ENCODE results near the gene BCL11A.

BCL11A gene

DNA sequence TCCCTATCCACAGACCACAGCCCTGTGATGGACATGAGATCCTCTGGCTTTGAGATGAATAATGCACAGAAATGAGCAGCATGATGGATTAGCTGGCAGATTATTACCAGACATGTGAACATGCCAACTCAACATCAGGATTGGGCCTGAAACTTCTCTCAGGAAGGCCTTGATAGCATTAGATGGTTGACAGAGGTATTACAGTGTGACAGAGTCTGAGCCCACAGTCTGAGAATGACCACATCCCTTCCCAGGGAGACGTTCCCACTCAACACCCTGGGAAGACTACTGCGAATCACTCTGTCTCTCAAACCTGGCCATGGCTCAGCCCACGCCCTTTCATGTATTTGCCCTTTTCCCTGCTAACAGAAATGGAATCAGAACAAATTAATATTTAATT, 66.9 kb downstream of the BCL11A start:
- TF ChIP-seq, protein P1, sequence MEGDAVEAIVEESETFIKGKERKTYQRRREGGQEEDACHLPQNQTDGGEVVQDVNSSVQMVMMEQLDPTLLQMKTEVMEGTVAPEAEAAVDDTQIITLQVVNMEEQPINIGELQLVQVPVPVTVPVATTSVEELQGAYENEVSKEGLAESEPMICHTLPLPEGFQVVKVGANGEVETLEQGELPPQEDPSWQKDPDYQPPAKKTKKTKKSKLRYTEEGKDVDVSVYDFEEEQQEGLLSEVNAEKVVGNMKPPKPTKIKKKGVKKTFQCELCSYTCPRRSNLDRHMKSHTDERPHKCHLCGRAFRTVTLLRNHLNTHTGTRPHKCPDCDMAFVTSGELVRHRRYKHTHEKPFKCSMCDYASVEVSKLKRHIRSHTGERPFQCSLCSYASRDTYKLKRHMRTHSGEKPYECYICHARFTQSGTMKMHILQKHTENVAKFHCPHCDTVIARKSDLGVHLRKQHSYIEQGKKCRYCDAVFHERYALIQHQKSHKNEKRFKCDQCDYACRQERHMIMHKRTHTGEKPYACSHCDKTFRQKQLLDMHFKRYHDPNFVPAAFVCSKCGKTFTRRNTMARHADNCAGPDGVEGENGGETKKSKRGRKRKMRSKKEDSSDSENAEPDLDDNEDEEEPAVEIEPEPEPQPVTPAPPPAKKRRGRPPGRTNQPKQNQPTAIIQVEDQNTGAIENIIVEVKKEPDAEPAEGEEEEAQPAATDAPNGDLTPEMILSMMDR (IDR thresholded peaks at IDR 0.05; ENCODE audit: insufficient read depth, low read length, poor library complexity, severe bottlenecking) = no peak
- DNase-seq (ENCODE audit: extremely low read depth, insufficient read length) = no peak
- H3K27me3 ChIP-seq (replicated peaks; ENCODE audit: control insufficient read depth, insufficient read depth, low read length) = no peaks in the 10 kb centered on the region
- no peak overlapping the region for H3K4me3 ChIP-seq (replicated peaks; ENCODE audit: low read depth, low read length)
- H3K36me3 ChIP-seq (ENCODE audit: control insufficient read depth, insufficient read depth, low read length) = no peaks in the 10 kb centered on the region

DNA sequence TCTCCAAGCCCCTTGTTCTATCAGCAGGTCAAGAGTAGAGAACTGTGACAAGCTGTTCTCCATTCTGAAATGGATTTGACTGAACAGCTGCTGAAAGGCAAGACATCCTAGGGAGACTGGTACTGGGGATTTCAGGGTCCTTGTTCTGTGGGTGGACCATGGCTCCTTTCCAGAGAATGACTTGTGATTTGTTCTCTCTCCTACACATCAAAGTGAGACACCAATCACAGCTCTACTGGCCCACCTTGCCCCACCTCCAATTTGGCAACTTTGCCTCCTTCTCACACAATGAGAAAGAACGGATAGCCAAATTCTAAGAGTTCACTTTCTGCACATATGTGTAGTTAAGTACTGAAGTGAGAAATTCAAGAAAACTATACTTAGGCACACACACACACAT, 67.4 kb downstream of the BCL11A start:
- DNase-seq (ENCODE audit: extremely low read depth, insufficient read length) = no peak
- Histone ChIP-seq H3K27me3 (replicated peaks; ENCODE audit: control insufficient read depth, insufficient read depth, low read length) (no peaks in the 10 kb centered on the region), H3K36me3 (ENCODE audit: control insufficient read depth, insufficient read depth, low read length) (no peaks in the 10 kb centered on the region), H3K4me3 (replicated peaks; ENCODE audit: low read depth, low read length) (no peak overlapping the region)
- TF ChIP-seq, protein P1 (IDR thresholded peaks at IDR 0.05; ENCODE audit: insufficient read depth, low read length, poor library complexity, severe bottlenecking) = no peak

DNA sequence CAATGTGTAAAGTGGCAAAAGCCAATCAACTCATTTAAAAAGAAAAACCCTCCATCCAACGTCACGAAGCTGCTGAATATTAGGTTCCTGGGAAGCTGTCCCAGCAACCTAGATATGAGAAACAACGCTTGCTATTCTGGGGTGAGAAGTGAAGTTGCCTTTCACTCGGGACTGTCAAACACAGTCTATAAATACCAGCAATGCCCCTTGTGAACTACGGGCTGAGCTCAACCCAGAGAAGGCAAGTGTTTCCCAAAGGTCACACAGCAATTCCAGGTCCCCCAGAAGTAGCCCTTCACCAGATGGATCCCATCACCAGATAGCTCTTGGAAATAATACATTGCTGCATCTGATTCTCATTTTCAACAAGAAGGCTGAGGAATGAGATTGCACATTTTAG, 67.9 kb downstream of the BCL11A start:
- no peaks in the 10 kb centered on the region for H3K27me3 ChIP-seq (replicated peaks; ENCODE audit: control insufficient read depth, insufficient read depth, low read length)

DNA sequence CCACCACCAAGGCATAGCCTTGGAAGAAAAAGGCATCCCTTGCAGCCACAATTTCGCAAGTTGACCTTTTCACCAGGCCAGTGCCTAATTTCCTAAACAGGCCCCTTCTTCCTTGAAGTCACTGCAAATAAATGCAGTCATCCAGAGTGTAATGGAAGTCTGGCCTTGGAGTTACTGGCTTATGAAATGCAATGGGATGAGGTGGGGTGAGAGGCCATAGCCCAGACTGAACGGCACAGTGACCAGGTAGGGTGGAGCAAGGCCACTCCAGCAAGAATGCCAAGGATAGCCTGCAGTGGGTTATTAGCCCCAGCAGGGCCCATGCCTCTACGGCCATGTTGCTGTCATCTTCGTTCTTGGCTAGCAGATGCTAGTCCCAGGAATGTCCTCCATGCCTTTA, 68.4 kb downstream of the BCL11A start:
- no peak for DNase-seq (ENCODE audit: extremely low read depth, insufficient read length)
- no peaks in the 10 kb centered on the region for H3K27me3 ChIP-seq (replicated peaks; ENCODE audit: control insufficient read depth, insufficient read depth, low read length)
- no peaks in the 10 kb centered on the region for H3K36me3 ChIP-seq (ENCODE audit: control insufficient read depth, insufficient read depth, low read length)
- TF ChIP-seq, protein P1 (IDR thresholded peaks at IDR 0.05; ENCODE audit: insufficient read depth, low read length, poor library complexity, severe bottlenecking) = no peak
- no peak overlapping the region for H3K4me3 ChIP-seq (replicated peaks; ENCODE audit: low read depth, low read length)

More for the DNA sequence above, 67.9 kb downstream of the BCL11A start:
- DNase-seq (ENCODE audit: extremely low read depth, insufficient read length) = no peak
- Histone ChIP-seq H3K36me3 (ENCODE audit: control insufficient read depth, insufficient read depth, low read length) (no peaks in the 10 kb centered on the region), H3K4me3 (replicated peaks; ENCODE audit: low read depth, low read length) (no peak overlapping the region)
- TF ChIP-seq, protein P1 (IDR thresholded peaks at IDR 0.05; ENCODE audit: insufficient read depth, low read length, poor library complexity, severe bottlenecking) = no peak

GRCh38 chr2:60484133-60484645, 69.3 kb downstream of the BCL11A start:
- Histone ChIP-seq H3K27me3 (replicated peaks; ENCODE audit: control insufficient read depth, insufficient read depth, low read length) (no peaks in the 10 kb centered on the region), H3K36me3 (ENCODE audit: control insufficient read depth, insufficient read depth, low read length) (no peaks in the 10 kb centered on the region), H3K4me3 (replicated peaks; ENCODE audit: low read depth, low read length) (no peak overlapping the region)
- TF ChIP-seq, protein P1 (IDR thresholded peaks at IDR 0.05; ENCODE audit: insufficient read depth, low read length, poor library complexity, severe bottlenecking) = no peak
- no peak for DNase-seq (ENCODE audit: extremely low read depth, insufficient read length)

DNA sequence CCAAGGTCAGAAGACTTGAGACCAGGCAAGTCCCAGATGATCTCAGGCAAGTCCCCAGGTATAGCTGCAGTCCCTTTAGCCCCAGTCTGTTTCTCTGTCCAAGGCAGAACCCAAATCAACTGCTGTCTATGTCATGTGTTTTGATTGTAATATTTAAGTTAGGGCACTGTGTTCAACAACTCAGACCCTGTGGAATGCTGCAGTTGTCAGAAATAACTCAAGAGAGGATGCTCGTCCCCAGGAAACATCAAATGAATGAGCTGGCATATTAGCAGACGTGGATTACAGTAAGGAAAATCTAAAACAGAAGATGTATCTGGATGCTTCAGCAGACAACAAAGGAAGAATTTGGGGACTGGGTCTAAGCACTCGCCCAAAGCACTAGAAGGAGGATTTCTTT, 70.1 kb downstream of the BCL11A start:
- H3K4me3 ChIP-seq (replicated peaks; ENCODE audit: low read depth, low read length) = no peak overlapping the region
- no peak for DNase-seq (ENCODE audit: extremely low read depth, insufficient read length)
- H3K36me3 ChIP-seq (ENCODE audit: control insufficient read depth, insufficient read depth, low read length) = no peaks in the 10 kb centered on the region
- H3K27me3 ChIP-seq (replicated peaks; ENCODE audit: control insufficient read depth, insufficient read depth, low read length) = no peaks in the 10 kb centered on the region
- TF ChIP-seq, protein P1 (IDR thresholded peaks at IDR 0.05; ENCODE audit: insufficient read depth, low read length, poor library complexity, severe bottlenecking) = no peak

All from GM06990 (cell line).